WTC11 (cell line): ENCODE measurements around the gene PTPRN2. TPM values are rescaled to one million over a fixed set of nuclear protein-coding genes. Genes with fewer than 3 reads are reported as not detected.

ENCODE experiments used
- ATAC-seq: fragments of 200-7000 bp; cut with Tn5 transposase; 2 replicates; pipeline ENCODE4 v1.10.0; 2021; ENCODE audit warnings: mild to moderate bottlenecking, moderate library complexity
- CTCF ChIA-PET: fragments of 300-600 bp; sonication (Branson Sonifier 250); formaldehyde crosslinking; loops from one replicate; lab custom pipeline; 2021; ENCODE audit warnings: antibody characterized with exemption; lab: Charles Lee
- POLR2A ChIA-PET: fragments of 350-600 bp; sonication (Branson Sonifier 250); formaldehyde crosslinking; loops from one replicate; lab custom pipeline; 2021; ENCODE audit warnings: antibody characterized with exemption; lab: Charles Lee
- DNase-seq: peaks from one replicate; pipeline ENCODE4 v3.0.0; 2021; ENCODE audit warnings: low spot score
- H3K27ac Mint-ChIP-seq: 2 replicates; pipeline ENCODE4 v1.8.0; 2021; ENCODE audit warnings: mixed read lengths
- H3K27me3 Mint-ChIP-seq: 2 replicates; pipeline ENCODE4 v1.8.0; 2021; ENCODE audit warnings: low read depth, mild to moderate bottlenecking, moderate library complexity, mixed read lengths
- H3K36me3 Mint-ChIP-seq: 2 replicates; pipeline ENCODE4 v1.8.0; 2021; ENCODE audit warnings: mixed read lengths
- H3K4me1 Mint-ChIP-seq: 2 replicates; pipeline ENCODE4 v1.8.0; 2022; ENCODE audit warnings: mixed read lengths
- H3K4me3 Mint-ChIP-seq: 2 replicates; pipeline ENCODE4 v1.8.0; 2021; ENCODE audit warnings: mild to moderate bottlenecking, moderate library complexity, mixed read lengths
- H3K9me3 Mint-ChIP-seq: 2 replicates; pipeline ENCODE4 v1.8.0; 2021; ENCODE audit warnings: mixed read lengths
- ATF2 ChIP-seq: sonication (generic); formaldehyde crosslinking; IDR thresholded peaks from 2 replicates; pipeline ENCODE4 v1.8.1; 2022; ENCODE audit warnings: low read depth, missing genetic modification reagents, borderline replicate concordance
- ATF3 ChIP-seq: sonication (generic); formaldehyde crosslinking; conservative IDR thresholded peaks from 2 replicates; pipeline ENCODE4 v1.8.1; 2022; ENCODE audit warnings: mild to moderate bottlenecking, missing genetic modification reagents
- E2F5 ChIP-seq: sonication (generic); formaldehyde crosslinking; IDR thresholded peaks from 2 replicates; pipeline ENCODE4 v1.8.1; 2022; ENCODE audit warnings: mild to moderate bottlenecking, moderate library complexity, missing genetic modification reagents
- FOXJ3 ChIP-seq: sonication (generic); formaldehyde crosslinking; IDR thresholded peaks from 2 replicates; pipeline ENCODE4 v1.9.0; 2021; ENCODE audit warnings: missing genetic modification reagents, mild to moderate bottlenecking, borderline replicate concordance
- FOXP1 ChIP-seq: sonication (generic); formaldehyde crosslinking; IDR thresholded peaks from 2 replicates; pipeline ENCODE4 v1.8.0; 2022; ENCODE audit warnings: missing genetic modification reagents, mild to moderate bottlenecking, moderate library complexity, borderline replicate concordance
- GRHL2 ChIP-seq: fragments of 250-450 bp; sonication (Bioruptor Pico); IDR thresholded peaks from 2 replicates; pipeline ENCODE4 v1.8.0; 2022; ENCODE audit warnings: mild to moderate bottlenecking, moderate library complexity; ENCODE audit not compliant: insufficient replicate concordance, severe bottlenecking
- GTF2I ChIP-seq: fragments of 250-450 bp; sonication (Bioruptor Pico); conservative IDR thresholded peaks from 2 replicates; pipeline ENCODE4 v1.4.0; 2021; ENCODE audit warnings: mild to moderate bottlenecking
- JAZF1 ChIP-seq: fragments of 250-450 bp; sonication (Bioruptor Pico); IDR thresholded peaks from 2 replicates; pipeline ENCODE4 v1.9.0; 2021; ENCODE audit warnings: moderate library complexity, mild to moderate bottlenecking, inconsistent platforms
- MXD4 ChIP-seq: fragments of 250-450 bp; sonication (Bioruptor Pico); IDR thresholded peaks from 2 replicates; pipeline ENCODE4 v1.8.0; 2021; ENCODE audit warnings: mild to moderate bottlenecking, moderate library complexity, borderline replicate concordance
- PRRX2 ChIP-seq: fragments of 250-450 bp; sonication (Bioruptor Pico); IDR thresholded peaks from 2 replicates; pipeline ENCODE4 v1.8.0; 2021; ENCODE audit warnings: mild to moderate bottlenecking
- SMAD3 ChIP-seq: sonication (generic); formaldehyde crosslinking; IDR thresholded peaks from 2 replicates; pipeline ENCODE4 v1.8.0; 2022; ENCODE audit warnings: missing genetic modification reagents, mild to moderate bottlenecking, borderline replicate concordance
- SP1 ChIP-seq: sonication (generic); formaldehyde crosslinking; conservative IDR thresholded peaks from 2 replicates; pipeline ENCODE4 v1.8.1; 2022; ENCODE audit warnings: missing genetic modification reagents
- TCF7 ChIP-seq: sonication (generic); formaldehyde crosslinking; IDR thresholded peaks from 2 replicates; pipeline ENCODE4 v1.8.0; 2022; ENCODE audit warnings: mild to moderate bottlenecking, low read depth, missing genetic modification reagents, moderate library complexity
- ZNF281 ChIP-seq: sonication (generic); formaldehyde crosslinking; IDR thresholded peaks from 2 replicates; pipeline ENCODE4 v1.8.0; 2023; ENCODE audit warnings: mild to moderate bottlenecking, missing genetic modification reagents
- ZNF317 ChIP-seq: sonication (generic); formaldehyde crosslinking; IDR thresholded peaks from 2 replicates; pipeline ENCODE4 v1.8.1; 2023; ENCODE audit warnings: low read depth, mild to moderate bottlenecking, moderate library complexity, missing genetic modification reagents, borderline replicate concordance
- ZNF396 ChIP-seq: fragments of 250-450 bp; sonication (Bioruptor Pico); IDR thresholded peaks from 2 replicates; pipeline ENCODE4 v1.8.0; 2021; ENCODE audit warnings: mild to moderate bottlenecking, moderate library complexity, borderline replicate concordance
- ZNF423 ChIP-seq: fragments of 250-450 bp; sonication (Bioruptor Pico); IDR thresholded peaks from 2 replicates; pipeline ENCODE4 v2.1.2; 2022; ENCODE audit warnings: mild to moderate bottlenecking, moderate library complexity
- ZNF512 ChIP-seq: sonication (generic); formaldehyde crosslinking; IDR thresholded peaks from 2 replicates; pipeline ENCODE4 v1.8.1; 2022; ENCODE audit warnings: missing genetic modification reagents, borderline replicate concordance
- ZSCAN18 ChIP-seq: fragments of 250-450 bp; sonication (Bioruptor Pico); IDR thresholded peaks from 2 replicates; pipeline ENCODE4 v2.1.2; 2022; ENCODE audit warnings: mild to moderate bottlenecking, moderate library complexity
- total RNA-seq: library from RNA; stranded (reverse); gene quantifications from 3 replicates; pipeline ENCODE4 v1.2.3, GENCODE V29; 2021

PTPRN2 gene
- total RNA-seq, 1 experiment from 2014 or later: 4.7 TPM

- TF ChIP-seq GTF2I (no peak), ZNF281 (CRISPR knock-in tag) (no peak), FOXP1 (CRISPR knock-in tag) (no peak), SP1 (no peak), ZNF317 (CRISPR knock-in tag) (no peak), MXD4 (CRISPR knock-in tag) (no peak)
These were observed 1020.0 kb downstream of the PTPRN2 start (continued) for GRCh38 chr7:157567666-157568065.

GRCh38 chr7:157566631-157567006 lies 1021.0 kb downstream of the PTPRN2 start:
- Mint-ChIP-seq H3K9me3 (0 out of 2 replicates have a peak, but pooled peaks cover 4% of the 10 kb centered on the region), H3K27me3 (peaks cover 33% of the 10 kb centered on the region), H3K4me1 (peaks cover 14% of the 10 kb centered on the region), H3K4me3 (no peak overlapping the region), H3K27ac (no peak overlapping the region), H3K36me3 (no peaks in the 10 kb centered on the region; the same call in 1 of the 2 replicates)
- no peak for ATAC-seq
- CTCF ChIA-PET: no interaction called here
- no peak for DNase-seq
- TF ChIP-seq JAZF1 (CRISPR knock-in tag) (no peak), ZSCAN18 (CRISPR knock-in tag) (no peak), FOXJ3 (CRISPR knock-in tag) (no peak), TCF7 (no peak), ZNF423 (CRISPR knock-in tag) (no peak), ZNF512 (CRISPR knock-in tag) (no peak), ATF3 (no peak), MXD4 (CRISPR knock-in tag) (no peak), E2F5 (CRISPR knock-in tag) (no peak)
- POLR2A ChIA-PET: no interaction called here

- Mint-ChIP-seq H3K4me3 (no peak overlapping the region), H3K27ac (no peak overlapping the region), H3K9me3 (0 out of 2 replicates have a peak, but pooled peaks cover 4% of the 10 kb centered on the region), H3K27me3 (peaks cover 32% of the 10 kb centered on the region), H3K4me1 (peaks cover 14% of the 10 kb centered on the region), H3K36me3 (no peaks in the 10 kb centered on the region; the same call in 1 of the 2 replicates)
- ATAC-seq: no peak
- DNase-seq: no peak
- POLR2A ChIA-PET: no interaction called here
- CTCF ChIA-PET: no interaction called here
- TF ChIP-seq E2F5 (CRISPR knock-in tag) (no peak), SMAD3 (CRISPR knock-in tag) (no peak), ATF2 (CRISPR knock-in tag) (no peak), PRRX2 (CRISPR knock-in tag) (no peak), GRHL2 (CRISPR knock-in tag) (no peak), ZNF396 (CRISPR knock-in tag) (no peak)
These were observed 1021.5 kb downstream of the PTPRN2 start for GRCh38 chr7:157565981-157566630.
